ENCODE measurements around the gene GPRC5A.

- TF ChIP-seq EZH2 (IDR thresholded peaks at IDR 0.05; ENCODE audit: low read length, missing control alignments) (no peak), CTCF (conservative IDR thresholded peaks at IDR 0.05 in 1 of 2, IDR thresholded peaks at IDR 0.05 in 1 of 2; ENCODE audit: low read depth in 1 of 2, low read length in 2 of 2) (no peak)
Observed at GRCh38 chr12:12922978-12923377, 31.6 kb downstream of the GPRC5A start.
